Heart right ventricle (tissue), 16 donors: ENCODE results near the gene JMJD7. TPM values are rescaled to one million over a fixed set of nuclear protein-coding genes. Genes with fewer than 3 reads are reported as not detected.

Experiments
- ATAC-seq, 8 donors: fragments of 200-7000 bp; cut with Tn5 transposase; one replicate each; pipeline ENCODE4 v1.9.1; 2020; ENCODE audit warnings: mild to moderate bottlenecking in 8 of 8, moderate library complexity in 8 of 8, moderate number of reproducible peaks in 1 of 8
- DNase-seq, 2 donors: peaks; one replicate each; pipeline ENCODE4 v3.0.0-alpha.2; 2020
- H3K27ac ChIP-seq, 10 donors: fragments of 200-600 bp; sonication (generic) in 2 of 10; one replicate each; pipeline versions ENCODE4 v1.5.0 to v1.8.0; 2020 to 2022; ENCODE audit warnings: mild to moderate bottlenecking in 3 of 10
- H3K27me3 ChIP-seq, 7 donors: fragments of 200-600 bp; one replicate each; pipeline ENCODE4 v1.8.0; 2021 to 2022; ENCODE audit warnings: mild to moderate bottlenecking in 2 of 7
- H3K36me3 ChIP-seq, 9 donors: fragments of 200-600 bp; sonication (generic) in 1 of 9; one replicate each; pipeline versions ENCODE4 v1.5.0 to v1.8.0; 2020 to 2022; ENCODE audit warnings: mild to moderate bottlenecking in 2 of 9
- H3K4me1 ChIP-seq, 9 donors: fragments of 200-600 bp; sonication (generic) in 1 of 9; one replicate each; pipeline versions ENCODE4 v1.5.0 to v1.8.0; 2020 to 2022; ENCODE audit warnings: mild to moderate bottlenecking in 4 of 9
- H3K4me3 ChIP-seq, 10 donors: fragments of 200-600 bp; sonication (generic) in 2 of 10; one replicate each; pipeline versions ENCODE4 v1.5.0 to v1.8.0; 2020 to 2022; ENCODE audit warnings: mild to moderate bottlenecking in 7 of 10, moderate library complexity in 2 of 10
- H3K9me3 ChIP-seq, 11 donors: fragments of 200-600 bp in 10 of 11; sonication (generic) in 2 of 11; one replicate each; pipeline versions ENCODE4 v1.5.0 to v1.8.0; 2013 to 2022; ENCODE audit warnings: mild to moderate bottlenecking in 2 of 11, control low read depth in 1 of 11, moderate library complexity in 1 of 11
- WGBS, 2 donors: extraction: QIAGEN DNeasy Blood & Tissue Kit; methylation state at CpG; one replicate each; pipeline ENCODE4 v1.1.7; 2013; ENCODE audit warnings: inconsistent platforms in 1 of 2; 5-methylcytosine and 5-hydroxymethylcytosine counted together
- intact Hi-C, 10 donors: fragments of 100-400 bp; cut with DNase I; formaldehyde crosslinking; loops; one replicate each; pipeline versions ENCODE4 v1.11.1 to v1.14.2; 2022
- microRNA-seq, 2 donors: library from miRNA; unstranded; fragments of <30 nt; microRNA quantifications; one replicate each; pipeline ENCODE4 v1.2.0, GENCODE V29; 2021
- polyA plus RNA-seq, 2 donors: library from polyadenylated mRNA; stranded (reverse); fragments of 200-250 nt; gene quantifications; one replicate each; pipeline ENCODE4 v1.2.3, GENCODE V29; 2013
- total RNA-seq, 10 donors: library from RNA; stranded (reverse); fragmentation: NEBNext Ultra II Directional in 3 of 10; extraction: Animal tissue kit (Norgen Biotek cat#: 25700) in 3 of 10; gene quantifications; one replicate each; pipeline versions ENCODE4 v1.2.1 to v1.2.4, GENCODE V29; 2021 to 2023
- TF ChIP-seq, protein P1 (sequence below), 9 donors: fragments of 200-600 bp; sonication (generic) in 2 of 9; IDR thresholded peaks; one replicate each; pipeline versions ENCODE4 v1.5.0 to v1.8.0; 2021 to 2022; ENCODE audit warnings: antibody characterized with exemption in 9 of 9, mild to moderate bottlenecking in 5 of 9, moderate library complexity in 1 of 9
- donor health status: Arrhythmogenic right ventricular cardiomyopathy.
- donor health status: ischemic (EF 13 %, LVEDD 7.1; RV severe dilation, severe dysfunction).
- donor health status: healthy with polysubstance abuse.
- donor health status: DM: no; HTN: yes; CAD: no.
- donor health status: DM: no; HTN: no; CAD: no.
- donor health status: ischemic (EF 25% LVEDD 6.9; RV normal size, moderate dysfunction).
- donor health status: ischemic (EF 25% LVEDD 5.7; RV mildly dilated, moderate dysfunction).
- donor health status: healthy.
- donor health status: DM: yes; HTN: yes; CAD: no.
- donor health status: Ischemic cardiomyopathy.
- donor health status: ischemic (EF 35%, LVEDD 5.7; RV mildly dilated, moderate dysfunction).
- donor health status: nonischemic (EF 11% LVEDD 7.7; RV severe dilation, severe dysfunction).
- donor health status: DM: yes; HTN: yes; CAD: no.
- donor health status: PGD.
- donor health status: ischemic (EF 29% LVEDD 5.4; RV normal size, mild dysfunction).
- donor health status: nonischemic (EF 23%, LVEDD 6.1; RV moderate dilation, normal function).

Gene JMJD7
- total and polyA plus RNA-seq, 12 donors = 8.6 to 23.0 (median 12.9) TPM

DNA sequence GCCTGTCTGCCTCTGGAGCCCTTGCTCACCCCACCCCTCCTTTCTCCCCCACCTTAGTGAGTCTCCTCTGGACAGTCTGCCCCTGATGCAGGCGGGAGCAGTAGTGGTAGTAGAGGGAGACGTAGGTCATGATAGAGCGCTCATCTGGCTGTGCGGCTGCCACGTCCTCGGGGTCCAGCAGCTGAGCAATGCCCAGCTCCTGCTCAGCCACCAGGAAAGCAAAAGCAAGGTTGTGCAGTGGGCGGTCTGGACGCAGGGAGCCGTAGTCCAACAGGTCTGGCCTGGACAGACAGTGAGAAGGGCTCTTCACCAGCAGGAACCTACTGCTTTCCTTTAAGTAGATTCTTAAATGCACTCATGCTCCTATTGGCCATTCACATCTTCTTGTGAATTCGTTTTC is 59.3 kb downstream of the JMJD7 start:
- Histone ChIP-seq H3K36me3 (no peaks in the 10 kb centered on the region), H3K9me3 (no peaks in the 10 kb centered on the region), H3K27ac (no peak overlapping the region), H3K4me1 (peaks cover under 1 to 20% (median 12%) of the 10 kb centered on the region in 9 donors), H3K4me3 (no peak overlapping the region), H3K27me3 (peaks cover 0 to 4% (median 0%) of the 10 kb centered on the region in 7 donors)
- TF ChIP-seq, protein P1, sequence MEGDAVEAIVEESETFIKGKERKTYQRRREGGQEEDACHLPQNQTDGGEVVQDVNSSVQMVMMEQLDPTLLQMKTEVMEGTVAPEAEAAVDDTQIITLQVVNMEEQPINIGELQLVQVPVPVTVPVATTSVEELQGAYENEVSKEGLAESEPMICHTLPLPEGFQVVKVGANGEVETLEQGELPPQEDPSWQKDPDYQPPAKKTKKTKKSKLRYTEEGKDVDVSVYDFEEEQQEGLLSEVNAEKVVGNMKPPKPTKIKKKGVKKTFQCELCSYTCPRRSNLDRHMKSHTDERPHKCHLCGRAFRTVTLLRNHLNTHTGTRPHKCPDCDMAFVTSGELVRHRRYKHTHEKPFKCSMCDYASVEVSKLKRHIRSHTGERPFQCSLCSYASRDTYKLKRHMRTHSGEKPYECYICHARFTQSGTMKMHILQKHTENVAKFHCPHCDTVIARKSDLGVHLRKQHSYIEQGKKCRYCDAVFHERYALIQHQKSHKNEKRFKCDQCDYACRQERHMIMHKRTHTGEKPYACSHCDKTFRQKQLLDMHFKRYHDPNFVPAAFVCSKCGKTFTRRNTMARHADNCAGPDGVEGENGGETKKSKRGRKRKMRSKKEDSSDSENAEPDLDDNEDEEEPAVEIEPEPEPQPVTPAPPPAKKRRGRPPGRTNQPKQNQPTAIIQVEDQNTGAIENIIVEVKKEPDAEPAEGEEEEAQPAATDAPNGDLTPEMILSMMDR (IDR thresholded peaks at IDR 0.05) = no peak
- no peak for ATAC-seq
- WGBS, 2 donors = 96 to 97% methylated on average over 10 of the region's 10 CpGs
- intact Hi-C loops = no loop called here
- no peak for DNase-seq

Small RNAs within 50 kb of the gene (microRNA-seq; reads per million reads assigned to microRNA genes)
- gene MIR4310 = 0 reads per million in 2 donors

Other genes with a start within 250 kb of the JMJD7 start
- 10 to 100 TPM; 22.2 to 45.3 (median 35.9) TPM for gene MGA, start 167.7 kb upstream of the JMJD7 start, total RNA-seq
- gene MGA, start 167.7 kb upstream of the JMJD7 start, polyA plus RNA-seq = 1 to 10 TPM; 1.6 to 4.6 TPM
- 10 to 100 TPM in 9 of 10 donors, 1 to 10 TPM in 1; 8.3 to 17.0 (median 13.3) TPM for gene MAPKBP1, start 53.6 kb upstream of the JMJD7 start, total RNA-seq
- 10 to 100 TPM in 1 of 2 donors, 1 to 10 TPM in 1; 3.4 to 27.2 TPM for gene MAPKBP1, start 53.6 kb upstream of the JMJD7 start, polyA plus RNA-seq
- gene PLA2G4B, start 10.8 kb downstream of the JMJD7 start, total RNA-seq = 1 to 10 TPM; 1.6 to 6.7 (median 3.2) TPM
- gene PLA2G4B, start 10.8 kb downstream of the JMJD7 start, polyA plus RNA-seq = 10 to 100 TPM in 1 of 2 donors, 1 to 10 TPM in 1; 2.7 to 16.0 TPM
- gene SPTBN5, start 66.0 kb downstream of the JMJD7 start, total RNA-seq = 1 to 10 TPM; 1.6 to 5.9 (median 2.4) TPM
- 1 to 10 TPM in 1 of 2 donors, under 1 TPM in 1; 0.94 to 8.7 TPM for gene SPTBN5, start 66.0 kb downstream of the JMJD7 start, polyA plus RNA-seq
- 10 to 100 TPM; 29.8 to 62.7 (median 46.6) TPM for gene EHD4, start 144.5 kb downstream of the JMJD7 start, total RNA-seq
- gene EHD4, start 144.5 kb downstream of the JMJD7 start, polyA plus RNA-seq = 10 to 100 TPM; 23.4 to 24.2 TPM
- gene PLA2G4E, start 192.9 kb downstream of the JMJD7 start, total RNA-seq = under 1 TPM in 4 of 10 donors, not detected in 6; 0.05 to 0.79 (median 0.19) TPM
- gene PLA2G4E, start 192.9 kb downstream of the JMJD7 start, polyA plus RNA-seq = under 1 TPM in 1 of 2 donors, not detected in 1; 0.07 TPM